HG03457 (cell line): ENCODE measurements around the gene C15orf39.

Experiments used
- ATAC-seq: cut with Tn5 transposase; IDR thresholded peaks from one replicate; pipeline ENCODE4 v1.9.1; 2021; ENCODE audit warnings: moderate number of reproducible peaks; ENCODE audit not compliant: unreplicated experiment

C15orf39 gene

GRCh38 chr15:75171408-75171807, 30.3 kb upstream of the C15orf39 start:
- no peak for ATAC-seq

- no peak for ATAC-seq
Observed at GRCh38 chr15:75172284-75172820, 29.3 kb upstream of the C15orf39 start.

GRCh38 chr15:75174102-75174501, 27.6 kb upstream of the C15orf39 start:
- no peak for ATAC-seq

DNA sequence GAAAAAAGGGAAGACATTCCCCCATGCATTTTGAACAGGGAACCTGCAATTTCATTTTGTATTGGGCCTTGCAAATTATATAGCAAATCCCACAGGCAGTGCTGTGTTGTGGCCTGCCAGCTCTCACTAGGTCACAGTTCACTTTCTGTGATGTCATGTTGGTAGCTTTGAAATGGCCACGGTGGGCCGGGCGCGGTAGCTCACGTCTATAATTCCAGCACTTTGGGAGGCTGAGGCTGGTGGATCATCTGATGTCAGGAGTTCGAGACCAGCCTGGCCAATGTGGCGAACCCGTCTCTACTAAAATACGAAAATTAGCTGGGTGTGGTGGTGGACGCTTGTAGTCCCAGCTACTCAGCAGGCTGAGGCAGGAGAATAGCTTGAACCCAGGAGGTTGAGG, 27.0 kb upstream of the C15orf39 start:
- ATAC-seq = no peak

GRCh38 chr15:75176396-75176761, 25.3 kb upstream of the C15orf39 start:
- ATAC-seq = no peak

DNA sequence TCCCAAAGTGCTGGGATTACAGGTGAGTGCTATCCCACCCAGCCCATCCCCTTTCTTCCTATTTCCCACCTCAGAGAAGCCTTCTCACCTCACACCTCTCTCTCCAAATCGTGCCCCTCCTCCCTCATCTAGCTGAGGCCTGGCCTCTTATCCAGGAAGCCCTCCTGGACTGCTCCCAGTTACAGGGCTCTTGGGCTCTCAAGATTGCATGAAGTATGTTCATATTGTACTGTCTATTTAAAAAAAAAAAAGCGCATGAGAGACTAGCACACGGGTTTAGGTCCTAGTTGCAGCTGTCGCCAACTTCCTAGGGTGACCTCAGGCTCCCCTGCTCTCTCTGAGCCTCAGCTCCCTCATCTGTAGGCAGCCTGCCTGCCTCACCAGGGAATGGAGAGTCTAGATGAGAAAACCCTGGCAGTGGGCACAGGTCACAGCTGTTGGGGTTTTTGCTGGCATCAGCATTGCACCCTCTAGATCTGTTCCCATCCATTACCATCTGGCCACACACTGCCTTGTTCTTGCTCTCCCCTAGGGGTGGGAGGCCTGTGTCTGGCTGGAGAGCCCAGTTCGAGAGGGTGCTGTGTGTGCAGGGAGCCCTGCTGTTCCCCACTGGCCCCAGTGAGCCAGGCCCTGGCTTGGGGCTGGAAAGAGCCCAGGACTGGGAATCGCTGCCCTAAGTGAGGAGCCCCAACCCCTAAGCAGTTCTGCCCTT, 24.2 kb upstream of the C15orf39 start:
- no peak for ATAC-seq

DNA sequence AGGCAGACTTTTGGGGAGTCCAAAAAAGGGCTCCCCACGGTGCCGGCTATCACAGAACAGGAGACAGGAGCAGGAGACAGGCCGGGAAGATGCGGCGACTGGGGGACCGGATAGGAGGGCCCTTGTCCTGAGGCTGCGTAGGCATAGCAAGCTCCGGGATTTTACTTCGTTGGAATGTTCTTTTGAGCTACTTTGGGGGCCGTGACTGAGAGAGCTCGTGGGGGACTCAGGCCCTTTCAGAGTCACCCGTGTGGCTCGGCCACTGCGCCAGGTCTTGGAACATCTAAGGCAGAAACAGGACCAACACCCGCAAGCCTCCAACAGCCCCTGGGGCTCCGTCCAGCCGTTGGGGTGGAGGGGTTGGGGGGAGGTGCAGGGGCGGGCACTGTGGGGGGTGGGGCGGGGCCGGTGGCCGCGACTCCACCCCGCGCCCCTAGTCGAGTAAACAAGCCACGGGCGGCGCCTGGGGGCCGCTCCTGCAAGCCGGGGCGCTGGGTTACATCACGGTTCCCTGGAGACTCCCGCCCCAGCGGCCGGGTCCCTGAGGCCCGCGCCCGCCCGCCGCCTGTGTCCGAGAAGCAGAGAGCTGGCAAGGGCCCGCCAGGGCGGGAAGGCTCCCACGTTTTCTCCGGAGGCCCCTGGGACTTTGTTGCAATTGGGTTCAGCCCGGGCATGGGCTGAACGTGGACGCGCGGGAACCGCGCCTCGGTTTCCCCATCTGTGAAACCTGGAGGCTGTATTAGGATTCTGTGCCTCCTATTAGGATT, 23.3 kb upstream of the C15orf39 start:
- ATAC-seq = no peak

DNA sequence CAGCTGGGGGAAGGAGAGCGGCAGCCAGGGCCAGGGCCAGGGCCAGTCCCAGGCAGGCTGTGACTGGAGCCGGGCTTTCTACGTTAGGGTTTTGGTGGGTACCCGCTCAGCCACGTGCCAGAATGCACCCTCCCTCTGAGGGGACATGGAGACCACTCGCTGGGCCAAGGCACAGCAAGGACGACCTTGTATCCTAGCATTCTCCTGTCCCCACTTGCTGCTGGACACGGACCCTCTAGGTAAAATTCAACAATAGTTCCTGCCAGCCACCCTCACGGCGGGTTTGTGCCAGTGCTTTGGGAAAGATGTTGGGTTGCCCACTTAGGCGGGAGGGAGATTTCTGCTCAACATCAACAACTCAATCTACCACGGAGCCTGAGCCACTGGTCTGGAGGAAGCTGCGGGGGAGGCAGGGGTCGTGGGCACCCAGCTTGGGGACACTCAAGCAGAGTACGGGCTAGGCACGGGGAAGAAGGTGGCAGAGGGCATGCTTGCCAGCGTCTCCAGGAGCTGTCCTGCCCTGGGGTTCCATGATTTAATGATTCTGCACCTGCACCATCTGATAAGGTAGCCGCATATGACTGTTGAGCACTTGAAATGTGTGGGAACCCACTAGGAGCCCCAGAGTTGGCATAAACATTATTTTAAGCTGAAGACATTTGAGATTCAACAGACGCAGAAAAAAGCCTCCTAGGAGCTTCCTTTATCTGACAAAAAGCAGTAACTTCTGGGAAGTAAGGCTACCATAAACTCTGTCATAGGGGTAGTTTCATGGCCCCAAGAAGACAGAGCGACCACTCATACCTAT, 22.5 kb upstream of the C15orf39 start:
- ATAC-seq = no peak

DNA sequence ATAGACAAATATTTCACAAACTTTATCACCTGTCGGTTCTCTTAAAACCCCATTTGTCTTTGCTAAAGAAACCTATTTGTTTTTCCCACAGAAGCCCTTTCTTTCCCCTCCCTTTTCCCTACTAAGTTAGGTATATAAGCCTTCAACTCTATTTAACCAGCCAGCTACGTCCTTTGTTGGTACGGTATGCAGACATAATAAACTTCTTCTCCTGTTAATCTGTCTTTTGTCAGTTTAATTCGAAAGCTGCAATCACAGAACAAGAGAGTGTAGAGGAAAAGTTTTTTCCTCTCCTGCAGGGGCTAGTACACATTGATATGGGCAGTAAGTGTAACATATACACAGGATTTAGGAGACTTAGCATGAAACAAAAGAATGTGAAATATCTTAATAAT, 21.9 kb upstream of the C15orf39 start:
- ATAC-seq = no peak

- ATAC-seq = no peak
Observed at GRCh38 chr15:75181780-75182179, 19.9 kb upstream of the C15orf39 start.

DNA sequence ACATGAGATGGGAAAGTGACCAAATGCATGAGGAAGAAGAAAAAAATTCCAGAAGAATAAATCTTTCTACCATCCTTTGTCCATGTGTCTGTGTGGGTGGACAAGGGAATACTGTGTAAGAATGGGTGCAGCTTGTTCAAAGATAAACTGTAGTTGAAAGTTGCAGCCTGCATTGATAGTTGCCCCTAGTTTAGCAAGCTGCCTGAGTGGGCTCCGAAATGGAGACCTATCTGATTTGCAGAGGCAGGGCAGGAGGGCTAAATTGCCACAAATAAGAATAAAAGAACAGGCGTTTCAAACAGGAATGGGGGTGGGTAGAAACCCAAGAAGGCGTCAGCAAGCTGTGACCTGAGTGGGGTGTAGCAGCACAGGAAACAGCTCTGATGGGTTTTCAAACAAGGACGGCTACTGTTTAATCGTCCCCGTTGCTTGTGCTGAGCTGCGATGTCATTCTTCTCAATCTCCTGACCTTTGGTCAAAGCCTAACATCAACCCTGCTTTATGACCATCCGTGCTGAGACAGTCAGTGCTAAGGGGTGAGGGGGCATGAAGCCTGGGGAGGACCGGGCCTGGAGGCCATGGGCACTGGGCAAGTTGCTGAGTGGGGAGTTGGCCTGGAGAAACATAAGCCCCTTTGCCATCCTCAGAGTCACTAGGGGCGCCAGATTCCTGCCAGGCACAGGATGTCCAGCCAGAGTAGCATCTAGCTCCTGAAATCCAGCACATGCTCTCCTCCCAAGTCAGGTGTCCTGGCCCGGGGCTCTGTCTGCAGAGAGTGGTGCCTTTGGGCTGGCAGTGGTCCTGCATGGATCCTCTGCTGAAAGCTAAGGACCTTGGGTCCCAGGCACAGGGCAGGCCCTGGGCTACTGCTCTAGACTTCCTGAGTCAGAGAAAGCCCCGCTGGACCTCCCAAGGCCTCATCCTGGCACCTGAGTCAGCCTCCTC, 19.2 kb upstream of the C15orf39 start:
- ATAC-seq = no peak

- ATAC-seq = no peak
Observed at GRCh38 chr15:75185271-75186029, 16.2 kb upstream of the C15orf39 start.

DNA sequence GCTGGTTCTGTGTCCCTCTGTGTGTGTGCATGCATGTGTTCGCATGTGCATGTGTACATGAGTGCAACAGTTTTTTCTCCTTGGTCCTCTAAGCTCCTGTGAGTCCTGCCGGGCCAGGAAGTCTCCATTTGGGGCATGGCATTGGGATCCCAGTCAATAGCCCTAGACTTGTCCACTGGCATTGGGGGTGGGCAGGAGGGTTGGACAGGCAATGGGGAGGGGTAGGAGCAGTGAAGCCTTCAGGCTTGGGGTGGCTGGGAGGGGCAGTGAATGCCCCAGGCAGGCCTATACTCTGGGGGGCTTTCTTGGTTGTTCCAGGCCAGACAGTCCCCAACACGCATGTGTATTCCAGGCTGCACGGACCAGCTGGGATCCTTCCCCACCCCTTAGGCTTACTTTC, 15.6 kb upstream of the C15orf39 start:
- ATAC-seq = no peak

DNA sequence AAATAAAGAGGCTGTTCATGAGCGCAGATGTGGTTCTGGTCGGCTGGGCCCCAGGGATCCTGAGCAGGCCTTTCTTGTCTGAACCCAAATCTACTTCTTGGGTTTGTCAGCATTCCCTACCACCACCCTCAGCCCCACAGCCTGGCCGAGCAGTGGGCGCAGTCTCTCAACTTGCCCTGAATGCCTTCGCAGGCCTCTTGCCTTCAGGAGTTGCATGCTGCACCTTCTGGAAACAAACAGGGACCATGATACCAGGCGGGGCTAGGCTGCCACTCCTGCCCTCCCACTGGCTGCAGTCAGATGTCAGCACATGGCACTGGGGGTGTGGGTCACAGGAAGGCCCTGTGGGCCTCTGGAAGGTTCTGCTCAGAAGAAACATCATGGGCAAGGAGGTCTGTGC, 13.2 kb upstream of the C15orf39 start:
- ATAC-seq = no peak

DNA sequence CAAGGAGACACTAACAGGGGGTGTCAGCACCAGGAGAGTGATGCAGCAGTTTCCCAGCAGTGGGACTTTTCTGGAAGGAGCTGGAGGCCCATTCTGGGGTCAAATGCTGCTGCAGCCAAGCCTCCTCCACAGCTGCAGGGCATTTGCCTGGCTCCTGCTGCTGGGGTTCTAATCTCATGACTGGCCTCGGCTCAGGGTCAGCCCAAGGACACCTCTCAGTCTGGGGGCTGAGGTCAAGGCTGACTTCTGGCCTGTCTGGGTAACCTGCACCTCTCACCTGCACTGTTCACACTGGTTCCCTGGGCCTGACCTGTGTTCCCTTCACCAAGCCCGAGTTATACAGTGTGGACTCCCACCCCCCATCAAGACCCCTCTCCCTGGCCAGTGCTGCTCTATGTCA, 10.4 kb upstream of the C15orf39 start:
- no peak for ATAC-seq

- no peak for ATAC-seq
Observed at GRCh38 chr15:75192307-75192706, 9.4 kb upstream of the C15orf39 start.

- no peak for ATAC-seq
Observed at GRCh38 chr15:75193272-75193671, 8.4 kb upstream of the C15orf39 start.

DNA sequence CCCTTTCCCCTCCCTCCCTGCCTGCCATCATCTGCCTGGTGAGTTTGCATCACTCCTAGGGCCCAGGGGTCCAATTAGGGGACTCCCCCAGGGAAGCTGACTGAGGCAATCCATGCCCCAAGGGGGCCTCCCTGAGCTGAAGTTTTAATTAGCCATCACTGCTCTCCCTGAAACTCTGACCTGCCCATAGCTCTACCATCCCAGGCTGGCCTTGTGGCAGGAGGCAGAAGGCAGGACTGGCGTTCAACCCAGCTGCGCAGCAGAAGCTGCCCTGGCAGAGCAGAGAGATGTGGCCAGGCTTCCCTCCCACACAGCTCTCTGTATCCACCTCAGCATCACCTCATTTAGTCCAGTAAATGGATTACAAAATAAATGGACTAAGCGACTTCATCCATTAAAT, 7.7 kb upstream of the C15orf39 start:
- no peak for ATAC-seq

- ATAC-seq = no peak
Observed at GRCh38 chr15:75194397-75194796, 7.3 kb upstream of the C15orf39 start.
